A549 (cell line): ENCODE results near the gene HIGD1C. TPM values are rescaled to one million over a fixed set of nuclear protein-coding genes. Genes with fewer than 3 reads are reported as not detected.
"Not testable (repeated sequence)": the region's sequence is repeated elsewhere in the genome, so short reads cannot be mapped to it uniquely, and the experiment has no call there.

Experiments
- ATAC-seq, 2 experiments: fragments of 200-7000 bp in 1 of 2; fragments of >200 bp in 1 of 2; cut with Nextera tagmentation in 1 of 2; cut with Tn5 transposase in 1 of 2; 3 replicates each; pipeline versions ENCODE4 v1.8.0 to v1.9.1; 2018 to 2020; ENCODE audit warnings: mild to moderate bottlenecking in 1 of 2, moderate library complexity in 1 of 2
- CTCF ChIA-PET: fragments of 300-600 bp; sonication (Branson Sonifier 250); formaldehyde crosslinking; extraction: SDS; loops from one replicate; lab custom pipeline; 2021; ENCODE audit warnings: antibody characterized with exemption, inconsistent platforms; lab: Yijun Ruan, JAX
- POLR2A ChIA-PET: fragments of 350-600 bp; formaldehyde crosslinking; extraction: SDS; loops from one replicate; lab custom pipeline; 2021; ENCODE audit warnings: antibody characterized with exemption, inconsistent platforms; lab: Yijun Ruan, JAX
- DNase-seq, 2 experiments: peaks; one replicate each; pipeline versions ENCODE4 v3.0.0 to v3.0.0-alpha.2; 2011 to 2016; ENCODE audit warnings: low read depth in 1 of 2, low spot score in 1 of 2
- FAIRE-seq: peaks from 2 replicates; lab custom pipeline; 2011; peaks lifted over from hg19 to GRCh38; lab: Jason Lieb, UNC
- H3K27ac ChIP-seq, 2 experiments: fragments of >200 bp; sonication (Bioruptor Twin); formaldehyde crosslinking; 3 replicates each; pipeline ENCODE4 v1.5.1; 2016 to 2017
- H3K4me1 ChIP-seq: fragments of >200 bp; sonication (Bioruptor Twin); formaldehyde crosslinking; 3 replicates; pipeline ENCODE4 v1.6.1; 2016
- H3K4me2 ChIP-seq: fragments of >200 bp; sonication (Bioruptor Twin); formaldehyde crosslinking; 3 replicates; pipeline ENCODE4 v1.6.1; 2016
- H3K4me3 ChIP-seq: fragments of >200 bp; sonication (Bioruptor Twin); formaldehyde crosslinking; 3 replicates; pipeline ENCODE4 v1.5.1; 2016
- H3K9me3 ChIP-seq: fragments of >200 bp; sonication (Bioruptor Twin); formaldehyde crosslinking; 3 replicates; pipeline ENCODE4 v1.6.1; 2016
- CBX2 ChIP-seq: fragments of 200-600 bp; sonication (generic); IDR thresholded peaks from 2 replicates; pipeline ENCODE4 v1.6.1; 2016; ENCODE audit warnings: low read depth, mild to moderate bottlenecking, borderline replicate concordance
- CEBPB ChIP-seq, 2 experiments: fragments of >200 bp in 1 of 2; sonication (Bioruptor Twin) in 1 of 2; formaldehyde crosslinking in 1 of 2; IDR thresholded peaks; 2 replicates each; pipeline ENCODE4 v1.6.1; 2012 to 2016
- CHD2 ChIP-seq: fragments of 150-350 bp; IDR thresholded peaks from 2 replicates; pipeline ENCODE4 v1.6.1; 2014; ENCODE audit warnings: low read length; ENCODE audit not compliant: partially characterized antibody
- EHMT2 ChIP-seq: fragments of 200-600 bp; sonication (generic); IDR thresholded peaks from 2 replicates; pipeline ENCODE4 v1.6.1; 2016; ENCODE audit warnings: antibody characterized with exemption, low read depth, mild to moderate bottlenecking, moderate library complexity
- EP300 ChIP-seq, 2 experiments: fragments of >200 bp; sonication (Bioruptor Twin); formaldehyde crosslinking; IDR thresholded peaks; 2 replicates in 1 of 2; 3 replicates in 1 of 2; pipeline ENCODE4 v1.6.1; 2016 to 2017
- ESRRA ChIP-seq: fragments of 150-350 bp; IDR thresholded peaks from 2 replicates; pipeline ENCODE4 v1.6.1; 2014; ENCODE audit warnings: mild to moderate bottlenecking, low read length, borderline replicate concordance
- FOSB ChIP-seq: fragments of 250-450 bp; sonication (Bioruptor Pico); IDR thresholded peaks from 2 replicates; pipeline ENCODE4 v1.5.0; 2020; ENCODE audit warnings: mild to moderate bottlenecking, moderate library complexity
- HDAC2 ChIP-seq: fragments of 200-600 bp; sonication (generic); IDR thresholded peaks from 2 replicates; pipeline ENCODE4 v1.6.1; 2016
- HOXB13 ChIP-seq: fragments of 250-450 bp; sonication (Bioruptor Pico); IDR thresholded peaks from 2 replicates; pipeline ENCODE4 v1.5.0; 2020; ENCODE audit warnings: low read depth, mild to moderate bottlenecking, moderate library complexity
- JUN ChIP-seq, 2 experiments: fragments of >200 bp; sonication (Bioruptor Twin); formaldehyde crosslinking; IDR thresholded peaks; 2 replicates in 1 of 2; 3 replicates in 1 of 2; pipeline ENCODE4 v1.6.1; 2016 to 2017
- MAZ ChIP-seq: fragments of 150-350 bp; IDR thresholded peaks from 2 replicates; pipeline ENCODE4 v1.6.1; 2014; ENCODE audit warnings: antibody characterized with exemption, low read depth, low read length, borderline replicate concordance
- NR3C1 ChIP-seq: fragments of >200 bp; sonication (Bioruptor Twin); formaldehyde crosslinking; IDR thresholded peaks from 3 replicates; pipeline ENCODE4 v1.6.1; 2017
- POLR2A ChIP-seq: IDR thresholded peaks from 2 replicates; pipeline ENCODE4 v1.6.1; 2012; ENCODE audit warnings: mild to moderate bottlenecking, low read length
- RCOR1 ChIP-seq: fragments of 150-350 bp; IDR thresholded peaks from 2 replicates; pipeline ENCODE4 v1.6.1; 2014; ENCODE audit warnings: antibody characterized with exemption, low read length, low read depth
- RFX5 ChIP-seq: fragments of 450-650 bp; IDR thresholded peaks from 2 replicates; pipeline ENCODE4 v1.7.1; 2014; ENCODE audit warnings: antibody characterized with exemption, mild to moderate bottlenecking, moderate library complexity
- TFCP2L1 ChIP-seq: fragments of 250-450 bp; sonication (Bioruptor Pico); IDR thresholded peaks from 2 replicates; pipeline ENCODE4 v1.5.0; 2021; ENCODE audit warnings: mild to moderate bottlenecking
- ZC3H11A ChIP-seq: fragments of 450-650 bp; IDR thresholded peaks from 2 replicates; pipeline ENCODE4 v1.6.1; 2014; ENCODE audit warnings: antibody characterized with exemption, mild to moderate bottlenecking
- WGBS: methylation state at CpG from one replicate; pipeline ENCODE4 v1.1.6; 2017; ENCODE audit errors: missing lambda C conversion rate; 5-methylcytosine and 5-hydroxymethylcytosine counted together
- polyA plus RNA-seq, 4 experiments: library from polyadenylated mRNA; depleted of rRNA in 3 of 4; stranded (reverse); fragments of >200 nt; fragmentation: RNase III in 1 of 4; extraction: RNeasy Plus Mini Kit Qiagen cat#74134 plus additional on column Dnase treatment in 1 of 4; gene quantifications; 2 replicates in 3 of 4; 3 replicates in 1 of 4; pipeline ENCODE4 v1.2.3, GENCODE V29; 2011 to 2017
- TF ChIP-seq, protein P1 (sequence below): fragments of 250-450 bp; sonication (Bioruptor Pico); IDR thresholded peaks from 2 replicates; pipeline ENCODE4 v1.5.0; 2020; ENCODE audit warnings: low read depth, mild to moderate bottlenecking, moderate library complexity
- TF ChIP-seq, protein P2 (sequence below): IDR thresholded peaks from 2 replicates; pipeline ENCODE4 v1.6.1; 2012
- TF ChIP-seq, protein P3 (sequence below): fragments of 450-650 bp; IDR thresholded peaks from 2 replicates; pipeline ENCODE4 v1.6.1; 2014; ENCODE audit warnings: antibody characterized with exemption

The HIGD1C gene
- polyA plus RNA-seq, 2 of the 4 experiments (the other 2 are of a cell fraction) = not detected

DNA sequence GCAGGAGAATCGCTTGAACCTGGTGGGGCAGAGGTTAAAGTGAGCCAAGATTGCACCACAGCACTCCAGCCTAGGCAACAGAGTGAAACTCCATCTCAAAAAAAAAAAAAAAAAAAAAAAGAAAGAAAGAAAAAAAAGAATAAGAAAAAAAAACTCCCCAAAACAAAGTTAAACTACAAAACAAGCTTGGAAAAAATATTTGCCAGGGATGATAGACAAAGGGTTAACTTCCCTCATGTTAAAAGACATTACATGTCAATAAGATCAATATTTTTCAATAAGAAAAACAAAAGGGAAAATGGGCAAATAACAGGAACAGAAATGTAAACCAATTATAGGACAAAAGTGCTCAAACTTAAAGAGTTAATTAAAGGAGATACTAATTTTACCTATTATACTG is 26.4 kb upstream of the HIGD1C start:
- H3K9me3 ChIP-seq = no peaks in the 10 kb centered on the region
- TF ChIP-seq EHMT2 (no peak), POLR2A (no peak), NR3C1 (no peak), RFX5 (no peak), CBX2 (no peak), HOXB13 (CRISPR knock-in tag) (no peak)
- TF ChIP-seq, all 56 proteins: peak for 0
- 60% methylated on average over 1 of the region's 1 CpG for WGBS
- H3K4me1 ChIP-seq = peaks cover 8% of the 10 kb centered on the region; the same call in 1 of the 3 replicates
- H3K4me2 ChIP-seq = no peak overlapping the region
- H3K4me3 ChIP-seq = no peak overlapping the region
- ATAC-seq (no peak), FAIRE-seq (no peak), DNase-seq (no peak)
- ChIA-PET POLR2A (no interaction called here), CTCF (no interaction called here)
- no peak overlapping the region for H3K27ac ChIP-seq

DNA sequence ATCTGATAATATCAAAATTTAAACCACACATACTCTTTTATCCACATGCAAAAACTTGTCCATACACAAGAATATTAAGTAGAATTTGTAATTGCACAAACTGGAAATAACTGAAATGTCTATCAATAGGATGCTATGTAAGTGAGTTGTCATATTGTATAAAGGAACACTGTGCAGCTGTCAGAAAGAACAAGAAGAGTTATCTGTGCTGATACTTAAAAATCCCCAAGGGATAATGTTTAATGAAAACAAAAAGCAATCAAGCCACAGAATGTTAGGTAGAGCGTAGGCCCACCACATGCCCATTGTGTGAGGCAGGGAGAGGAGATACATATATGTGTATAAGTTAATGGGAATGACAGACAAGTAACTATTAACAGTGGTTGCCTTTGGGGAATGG is 25.9 kb upstream of the HIGD1C start:
- Histone ChIP-seq H3K4me2 (no peak overlapping the region), H3K4me1 (peaks cover 8% of the 10 kb centered on the region; the same call in 1 of the 3 replicates), H3K9me3 (no peaks in the 10 kb centered on the region), H3K27ac (no peak overlapping the region), H3K4me3 (no peak overlapping the region)
- FAIRE-seq = no peak
- ChIA-PET POLR2A (no interaction called here), CTCF (interaction anchor here (0.6 kb wide), 1 partner anchor 454 kb away, joined by 4 read pairs; no protein-coding TSS in a partner anchor)
- TF ChIP-seq HDAC2 (no peak), CBX2 (no peak), ZC3H11A (no peak), CHD2 (no peak), CEBPB (IDR thresholded peaks at IDR 0.05) (no peak), JUN (IDR thresholded peaks at IDR 0.05) (no peak)
- TF ChIP-seq, protein P1, sequence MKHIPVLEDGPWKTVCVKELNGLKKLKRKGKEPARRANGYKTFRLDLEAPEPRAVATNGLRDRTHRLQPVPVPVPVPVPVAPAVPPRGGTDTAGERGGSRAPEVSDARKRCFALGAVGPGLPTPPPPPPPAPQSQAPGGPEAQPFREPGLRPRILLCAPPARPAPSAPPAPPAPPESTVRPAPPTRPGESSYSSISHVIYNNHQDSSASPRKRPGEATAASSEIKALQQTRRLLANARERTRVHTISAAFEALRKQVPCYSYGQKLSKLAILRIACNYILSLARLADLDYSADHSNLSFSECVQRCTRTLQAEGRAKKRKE (CRISPR knock-in tag) = no peak
- TF ChIP-seq, protein P2, sequence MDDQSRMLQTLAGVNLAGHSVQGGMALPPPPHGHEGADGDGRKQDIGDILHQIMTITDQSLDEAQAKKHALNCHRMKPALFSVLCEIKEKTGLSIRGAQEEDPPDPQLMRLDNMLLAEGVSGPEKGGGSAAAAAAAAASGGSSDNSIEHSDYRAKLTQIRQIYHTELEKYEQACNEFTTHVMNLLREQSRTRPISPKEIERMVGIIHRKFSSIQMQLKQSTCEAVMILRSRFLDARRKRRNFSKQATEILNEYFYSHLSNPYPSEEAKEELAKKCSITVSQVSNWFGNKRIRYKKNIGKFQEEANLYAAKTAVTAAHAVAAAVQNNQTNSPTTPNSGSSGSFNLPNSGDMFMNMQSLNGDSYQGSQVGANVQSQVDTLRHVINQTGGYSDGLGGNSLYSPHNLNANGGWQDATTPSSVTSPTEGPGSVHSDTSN = no peak
- WGBS = 93% methylated on average over 1 of the region's 1 CpG
- no peak for ATAC-seq
- no peak for DNase-seq

DNA sequence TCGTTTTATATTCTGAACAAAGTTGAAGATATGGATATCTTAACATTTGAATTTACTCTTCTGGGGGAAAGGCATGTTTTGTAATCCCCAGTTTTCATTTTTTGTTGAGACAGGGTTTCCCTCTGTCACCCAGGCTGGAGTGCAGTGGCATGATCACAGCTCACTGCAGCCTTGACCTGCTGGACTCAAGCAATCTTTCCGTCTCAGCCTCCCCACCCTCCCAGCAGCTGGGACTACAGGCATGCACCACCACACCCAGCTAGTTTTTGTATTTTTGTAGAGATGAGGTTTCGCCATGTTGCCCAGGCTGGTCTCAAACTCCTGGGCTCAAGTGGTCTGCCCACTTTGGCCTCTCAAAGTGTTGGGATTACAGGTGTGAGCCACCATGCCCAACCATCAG is 25.4 kb upstream of the HIGD1C start:
- WGBS = 66% methylated on average over 3 of the region's 3 CpGs
- H3K4me1 ChIP-seq, DNase-seq, H3K9me3 ChIP-seq, H3K27ac ChIP-seq, FAIRE-seq, POLR2A ChIA-PET, ATAC-seq, H3K4me3 ChIP-seq, H3K4me2 ChIP-seq: not testable (repeated sequence)
- CTCF ChIA-PET = interaction anchor here (0.6 to 1.2 kb wide), 2 partner anchors 66 to 455 kb away, joined by 3 to 4 read pairs; no protein-coding TSS in a partner anchor

DNA sequence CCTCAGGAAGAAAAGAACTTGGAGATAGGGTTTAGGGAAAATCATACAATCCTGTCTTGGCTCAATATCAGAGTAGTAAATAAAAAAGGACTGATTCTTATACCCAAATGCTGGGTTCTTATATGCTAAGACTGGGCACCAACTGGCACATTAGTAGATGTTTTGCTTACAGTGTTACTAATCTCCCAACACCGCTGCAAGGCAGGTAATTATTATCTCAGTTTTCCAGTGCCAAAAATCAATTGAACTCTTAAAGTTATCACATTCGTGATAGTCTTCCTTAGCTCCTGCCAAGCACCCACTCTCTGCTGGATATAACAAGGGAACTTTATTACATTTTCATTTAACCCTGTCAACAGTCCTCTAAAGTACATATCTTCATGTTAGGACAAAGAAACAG is 25.0 kb upstream of the HIGD1C start:
- ATAC-seq (no peak), FAIRE-seq (no peak), DNase-seq (no peak)
- no peak overlapping the region for H3K4me2 ChIP-seq
- 64% methylated on average over 2 of the region's 2 CpGs for WGBS
- ChIA-PET POLR2A (no interaction called here), CTCF (interaction anchor here (1.2 kb wide), 1 partner anchor 66 kb away, joined by 3 read pairs; no protein-coding TSS in a partner anchor)
- H3K4me1 ChIP-seq = peaks cover 8% of the 10 kb centered on the region; the same call in 1 of the 3 replicates
- H3K27ac ChIP-seq = no peak overlapping the region
- H3K4me3 ChIP-seq = no peak overlapping the region
- TF ChIP-seq FOSB (CRISPR knock-in tag) (no peak), MAZ (no peak), ESRRA (no peak), TFCP2L1 (CRISPR knock-in tag) (no peak), RCOR1 (no peak), EP300 (IDR thresholded peaks at IDR 0.05) (no peak)
- TF ChIP-seq, protein P3, sequence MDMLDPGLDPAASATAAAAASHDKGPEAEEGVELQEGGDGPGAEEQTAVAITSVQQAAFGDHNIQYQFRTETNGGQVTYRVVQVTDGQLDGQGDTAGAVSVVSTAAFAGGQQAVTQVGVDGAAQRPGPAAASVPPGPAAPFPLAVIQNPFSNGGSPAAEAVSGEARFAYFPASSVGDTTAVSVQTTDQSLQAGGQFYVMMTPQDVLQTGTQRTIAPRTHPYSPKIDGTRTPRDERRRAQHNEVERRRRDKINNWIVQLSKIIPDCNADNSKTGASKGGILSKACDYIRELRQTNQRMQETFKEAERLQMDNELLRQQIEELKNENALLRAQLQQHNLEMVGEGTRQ = no peak
- no peaks in the 10 kb centered on the region for H3K9me3 ChIP-seq
